Stimulated activated CD4-positive, alpha-beta T cell treated with anti-CD3 and anti-CD28 coated beads, Interleukin-2, amount 100 ng/mL, for 4 hours (primary cell): ENCODE measurements around the gene PADI1.

Experiments
- DNase-seq: peaks from one replicate; pipeline ENCODE4 v3.0.0-alpha.2; 2020; ENCODE audit warnings: low read depth

The PADI1 gene

GRCh38 chr1:17272646-17273045 lies 67.7 kb downstream of the PADI1 start:
- no peak for DNase-seq

DNA sequence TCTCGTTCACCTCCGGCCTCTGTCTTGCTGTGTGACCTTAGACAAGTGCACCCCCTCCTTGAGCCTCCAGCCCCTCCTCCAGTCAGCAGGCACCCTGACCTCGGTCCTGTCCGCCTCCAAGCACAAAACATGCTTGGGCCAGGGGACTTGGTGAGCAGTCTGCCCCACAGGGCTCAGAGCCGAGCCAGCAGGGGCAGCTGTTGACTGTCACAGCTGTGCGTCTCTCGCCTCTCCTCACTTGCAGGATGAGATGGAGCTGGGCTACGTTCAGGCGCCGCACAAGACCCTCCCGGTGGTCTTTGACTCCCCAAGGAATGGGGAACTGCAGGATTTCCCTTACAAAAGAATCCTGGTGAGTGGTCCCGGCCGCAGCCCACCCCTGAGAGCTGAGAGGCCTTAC lies 68.2 kb downstream of the PADI1 start:
- no peak for DNase-seq

DNA sequence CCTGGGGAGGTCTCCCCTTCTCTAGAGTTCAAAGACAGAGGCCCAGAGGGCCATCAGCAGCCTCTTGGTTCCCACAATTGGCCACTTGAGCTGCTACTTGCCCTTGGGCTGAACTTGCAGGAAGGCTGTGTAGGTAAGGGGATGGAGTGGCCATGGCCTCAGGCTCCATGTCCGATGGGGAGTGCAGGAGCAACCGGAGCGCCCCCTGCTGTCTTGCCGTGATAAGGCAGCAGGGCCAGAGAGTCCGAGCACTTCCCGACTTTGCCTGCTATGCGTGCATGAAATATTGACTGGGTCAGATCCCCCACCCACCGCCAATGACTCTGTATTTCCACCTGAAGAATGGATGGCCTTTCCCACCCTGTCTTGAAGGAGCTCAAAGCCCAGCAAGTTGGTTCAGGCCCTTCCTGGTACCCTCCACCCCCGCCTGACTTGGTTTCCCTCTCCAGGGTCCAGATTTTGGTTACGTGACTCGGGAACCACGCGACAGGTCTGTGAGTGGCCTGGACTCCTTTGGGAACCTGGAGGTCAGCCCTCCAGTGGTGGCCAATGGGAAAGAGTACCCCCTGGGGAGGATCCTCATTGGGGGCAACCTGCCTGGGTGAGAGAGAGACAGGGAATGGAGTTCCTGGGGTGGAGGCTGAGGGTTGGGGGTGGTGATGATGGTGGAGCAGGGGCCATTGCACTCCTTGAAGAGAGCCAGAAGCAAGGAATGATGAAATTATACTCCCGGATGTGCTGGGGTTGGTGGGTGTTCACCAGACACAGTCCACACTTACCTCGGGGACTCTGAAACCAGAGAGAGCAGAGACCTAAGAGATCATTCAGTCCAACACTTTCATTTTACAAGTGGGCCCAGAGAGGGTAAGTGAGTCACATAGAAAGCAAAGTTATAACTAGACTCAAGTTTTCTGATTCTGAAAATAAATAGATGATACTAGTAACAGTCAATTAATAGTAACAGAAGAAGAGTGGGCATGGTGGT lies 69.5 kb downstream of the PADI1 start:
- DNase-seq, result no peak

- DNase-seq, result no peak
Measured at GRCh38 chr1:17276568-17276967, 71.6 kb downstream of the PADI1 start.

GRCh38 chr1:17277511-17278159 lies 72.7 kb downstream of the PADI1 start:
- DNase-seq, result no peak

GRCh38 chr1:17278996-17279830 lies 74.3 kb downstream of the PADI1 start:
- DNase-seq, result no peak

DNA sequence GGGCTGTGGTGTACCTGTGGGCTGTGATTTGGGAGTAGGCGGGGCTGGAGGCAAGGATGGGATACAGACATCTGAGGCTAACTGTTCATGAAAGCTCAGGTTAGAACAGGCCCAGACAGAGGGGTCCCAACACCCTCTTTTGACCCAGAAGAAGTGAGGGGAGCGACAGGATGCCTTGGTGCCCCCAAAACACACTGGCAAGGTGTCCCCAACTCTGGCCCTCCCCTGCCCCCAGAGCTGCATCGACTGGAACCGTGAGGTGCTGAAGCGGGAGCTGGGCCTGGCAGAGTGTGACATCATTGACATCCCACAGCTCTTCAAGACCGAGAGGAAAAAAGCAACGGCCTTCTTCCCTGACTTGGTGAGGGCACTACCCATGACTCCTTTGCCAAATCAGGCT lies 75.5 kb downstream of the PADI1 start:
- no peak for DNase-seq

- no peak for DNase-seq
Measured at GRCh38 chr1:17280894-17281293, 76.0 kb downstream of the PADI1 start.

DNA sequence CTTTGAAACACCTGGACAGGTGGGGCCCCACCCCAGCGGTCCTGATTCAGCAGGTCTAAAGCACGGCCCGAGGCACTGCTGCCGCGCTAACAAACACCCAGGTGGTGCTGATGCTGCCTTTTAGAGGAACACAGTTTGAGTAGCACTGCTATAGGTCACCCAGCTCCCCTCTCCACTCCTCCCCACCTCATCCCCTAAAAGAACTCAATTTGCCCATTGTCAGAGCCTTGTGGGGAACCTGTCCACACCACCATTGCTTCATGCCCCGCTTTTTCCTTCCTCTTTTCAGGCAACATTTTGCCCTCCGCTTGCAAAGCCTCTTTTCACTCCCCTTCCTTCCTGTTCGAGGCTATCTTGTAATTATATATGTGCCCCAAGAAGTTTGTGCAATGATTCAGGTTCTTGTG lies 76.8 kb downstream of the PADI1 start:
- no peak for DNase-seq

DNA sequence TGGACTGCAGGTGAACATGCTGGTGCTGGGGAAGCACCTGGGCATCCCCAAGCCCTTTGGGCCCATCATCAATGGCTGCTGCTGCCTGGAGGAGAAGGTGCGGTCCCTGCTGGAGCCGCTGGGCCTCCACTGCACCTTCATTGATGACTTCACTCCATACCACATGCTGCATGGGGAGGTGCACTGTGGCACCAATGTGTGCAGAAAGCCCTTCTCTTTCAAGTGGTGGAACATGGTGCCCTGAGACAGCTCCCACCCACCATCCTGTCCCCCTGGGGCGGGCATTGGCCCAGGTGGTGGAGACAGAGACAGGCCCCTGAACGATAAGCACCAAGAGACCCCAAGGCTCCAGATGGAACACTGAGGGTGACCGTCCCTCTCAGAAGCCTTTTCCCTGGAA lies 77.9 kb downstream of the PADI1 start:
- no peak for DNase-seq

GRCh38 chr1:17286646-17287045 lies 81.7 kb downstream of the PADI1 start:
- no peak for DNase-seq

GRCh38 chr1:17287130-17287776 lies 82.3 kb downstream of the PADI1 start:
- DNase-seq, result no peak

DNA sequence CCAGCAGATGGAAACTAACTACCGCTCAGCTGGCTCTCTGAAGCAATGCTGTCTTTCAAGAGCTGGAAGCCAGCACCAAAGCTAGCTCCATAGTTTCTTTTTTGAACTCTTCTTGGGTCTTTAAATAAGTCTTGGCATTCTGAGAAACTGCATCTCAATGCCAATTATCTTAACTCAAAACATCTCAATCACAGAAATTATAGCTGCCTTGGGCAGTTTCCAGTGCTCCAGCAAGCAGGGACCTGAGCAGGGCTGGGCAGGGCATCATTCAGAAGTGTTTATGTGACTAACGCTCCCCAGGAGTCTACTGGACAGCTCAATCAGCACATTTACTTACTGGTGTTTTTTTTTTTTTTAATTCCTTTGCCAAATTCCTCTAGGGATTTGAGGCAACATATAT lies 84.8 kb downstream of the PADI1 start:
- DNase-seq, result no peak

- no peak for DNase-seq
Measured at GRCh38 chr1:17290553-17290952, 85.6 kb downstream of the PADI1 start.

GRCh38 chr1:17292299-17293160 lies 87.6 kb downstream of the PADI1 start:
- no peak for DNase-seq

- no peak for DNase-seq
Measured at GRCh38 chr1:17293681-17294425, 88.9 kb downstream of the PADI1 start.

DNA sequence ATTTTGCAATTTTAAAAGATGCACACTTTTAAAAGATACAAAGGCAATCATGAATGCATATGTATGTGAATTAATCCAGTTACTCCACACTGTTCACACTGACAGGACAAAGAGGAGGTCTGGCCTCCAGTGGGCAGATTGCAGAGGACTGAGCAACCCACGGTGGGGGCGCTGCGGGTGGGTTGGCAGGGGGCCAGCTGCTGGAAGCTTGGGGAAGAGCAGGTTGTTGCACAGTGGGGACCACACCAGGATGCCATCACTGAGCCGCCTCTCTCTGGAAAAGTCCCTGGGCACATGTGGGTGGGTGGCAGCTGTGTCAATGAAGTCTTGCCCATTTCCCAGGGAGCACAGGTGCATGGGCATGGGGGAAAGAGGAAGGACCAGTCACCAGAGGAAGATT lies 90.4 kb downstream of the PADI1 start:
- DNase-seq, result no peak
